ENCODE measurements around the gene CCNE1. TPM values are rescaled to one million over a fixed set of nuclear protein-coding genes. Genes with fewer than 3 reads are reported as not detected.

CCNE1 gene
- total and polyA plus RNA-seq, 2 of the 13 experiments (the other 11 are each of a cell fraction or from before 2014, with no cell fraction given), result 16.0 to 50.6 TPM

GRCh38 chr19:29805031-29805965 lies 6.5 kb upstream of the CCNE1 start (continued):
- TF ChIP-seq ZNF281 (CRISPR knock-in tag; IDR thresholded peaks at IDR 0.05; ENCODE audit: borderline replicate concordance) (no peak), JUND (CRISPR knock-in tag; IDR thresholded peaks at IDR 0.05) (0 out of 2 replicates have a peak, but pooled peaks have one; percentile 27), ZSCAN21 (CRISPR knock-in tag; IDR thresholded peaks at IDR 0.05; ENCODE audit: borderline replicate concordance) (peak; percentile 35; the same call in 1 of the 2 replicates), RXRB (CRISPR knock-in tag; IDR thresholded peaks at IDR 0.05; ENCODE audit: borderline replicate concordance) (peak; percentile 10; the same call in 1 of the 2 replicates), KLF12 (CRISPR knock-in tag; IDR thresholded peaks at IDR 0.05; ENCODE audit: borderline replicate concordance) (no peak), SMC3 (IDR thresholded peaks at IDR 0.05; ENCODE audit: low read length) (no peak), PBX3 (CRISPR knock-in tag; IDR thresholded peaks at IDR 0.05; ENCODE audit: borderline replicate concordance) (no peak), MTF2 (CRISPR knock-in tag; IDR thresholded peaks at IDR 0.05; ENCODE audit: borderline replicate concordance) (no peak), ZBTB8A (CRISPR knock-in tag; IDR thresholded peaks at IDR 0.05; ENCODE audit: borderline replicate concordance, low read depth) (no peak), GPN1 (CRISPR knock-in tag; IDR thresholded peaks at IDR 0.05; ENCODE audit: borderline replicate concordance) (no peak), HNF4G (IDR thresholded peaks at IDR 0.05; ENCODE audit: borderline replicate concordance, low read depth, low read length) (no peak), HNF4G (CRISPR knock-in tag; IDR thresholded peaks at IDR 0.05; ENCODE audit: borderline replicate concordance, low read depth) (no peak), SRSF9 (IDR thresholded peaks at IDR 0.05; ENCODE audit: borderline replicate concordance, insufficient read depth, low read depth, low read length, poor library complexity, severe bottlenecking) (no peak), ZBTB4 (CRISPR knock-in tag; IDR thresholded peaks at IDR 0.05; ENCODE audit: borderline replicate concordance) (0 out of 2 replicates have a peak, but pooled peaks have one; percentile 43), MIXL1 (CRISPR knock-in tag; IDR thresholded peaks at IDR 0.05) (no peak), TFAP4 (IDR thresholded peaks at IDR 0.05; ENCODE audit: borderline replicate concordance, low read depth) (peak; percentile 10; the same call in 1 of the 2 replicates), ZNF556 (CRISPR knock-in tag; IDR thresholded peaks at IDR 0.05; ENCODE audit: borderline replicate concordance) (no peak), PHF8 (CRISPR knock-in tag; IDR thresholded peaks at IDR 0.05) (no peak)
- TF ChIP-seq, protein P1, sequence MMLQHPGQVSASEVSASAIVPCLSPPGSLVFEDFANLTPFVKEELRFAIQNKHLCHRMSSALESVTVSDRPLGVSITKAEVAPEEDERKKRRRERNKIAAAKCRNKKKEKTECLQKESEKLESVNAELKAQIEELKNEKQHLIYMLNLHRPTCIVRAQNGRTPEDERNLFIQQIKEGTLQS (CRISPR knock-in tag; IDR thresholded peaks at IDR 0.05), result peak; percentile 87
